ENCODE data around the gene ADRM1. TPM values are rescaled to one million over a fixed set of nuclear protein-coding genes. Genes with fewer than 3 reads are reported as not detected.

Gene ADRM1
- total RNA-seq, 1 experiment from 2014 or later = 53.5 TPM

GRCh38 chr20:62288535-62289105 is 14.2 kb upstream of the ADRM1 start:
- Histone ChIP-seq H3K36me3 (ENCODE audit: insufficient read depth, low read length) (no peaks in the 10 kb centered on the region), H3K4me1 (ENCODE audit: low read length) (no peaks in the 10 kb centered on the region), H2AFZ (ENCODE audit: low read length) (no peak overlapping the region)

GRCh38 chr20:62289131-62289530 is 13.7 kb upstream of the ADRM1 start:
- Histone ChIP-seq H3K9ac (ENCODE audit: low read length) (no peak overlapping the region), H3K27me3 (ENCODE audit: low read length) (no peaks in the 10 kb centered on the region), H3K27ac (ENCODE audit: low read length) (no peak overlapping the region), H3K79me2 (ENCODE audit: low read length) (no peaks in the 10 kb centered on the region), H3K4me2 (ENCODE audit: low read depth, low read length, poor library complexity, severe bottlenecking) (no peak overlapping the region), H2AFZ (ENCODE audit: low read length) (no peak overlapping the region), H3K4me1 (ENCODE audit: low read length) (no peaks in the 10 kb centered on the region), H3K9me3 (ENCODE audit: low read length) (no peaks in the 10 kb centered on the region), H3K36me3 (ENCODE audit: insufficient read depth, low read length) (no peaks in the 10 kb centered on the region), H4K20me1 (ENCODE audit: insufficient read depth, low read depth, low read length) (no peaks in the 10 kb centered on the region), H3K4me3 (ENCODE audit: low read length) (no peak overlapping the region), H3K9me2 (replicated peaks; ENCODE audit: insufficient read depth, low read length) (no peaks in the 10 kb centered on the region)
- no peak for DNase-seq

More at GRCh38 chr20:62288535-62289105, 14.2 kb upstream of the ADRM1 start:
- no peak overlapping the region for H3K4me3 ChIP-seq (ENCODE audit: low read length)
- no peak overlapping the region for H3K27ac ChIP-seq (ENCODE audit: low read length)
- no peak overlapping the region for H3K9ac ChIP-seq (ENCODE audit: low read length)
- H3K9me2 ChIP-seq (replicated peaks; ENCODE audit: insufficient read depth, low read length) = no peaks in the 10 kb centered on the region
- no peak for DNase-seq
- H4K20me1 ChIP-seq (ENCODE audit: insufficient read depth, low read depth, low read length) = no peaks in the 10 kb centered on the region
- no peaks in the 10 kb centered on the region for H3K79me2 ChIP-seq (ENCODE audit: low read length)
- H3K27me3 ChIP-seq (ENCODE audit: low read length) = no peaks in the 10 kb centered on the region
- H3K4me2 ChIP-seq (ENCODE audit: low read depth, low read length, poor library complexity, severe bottlenecking) = no peak overlapping the region
- H3K9me3 ChIP-seq (ENCODE audit: low read length) = no peaks in the 10 kb centered on the region

GRCh38 chr20:62289898-62290297 is 12.9 kb upstream of the ADRM1 start:
- no peaks in the 10 kb centered on the region for H3K27me3 ChIP-seq (ENCODE audit: low read length)
- H3K27ac ChIP-seq (ENCODE audit: low read length) = no peak overlapping the region
- H3K36me3 ChIP-seq (ENCODE audit: insufficient read depth, low read length) = no peaks in the 10 kb centered on the region
- H3K4me2 ChIP-seq (ENCODE audit: low read depth, low read length, poor library complexity, severe bottlenecking) = no peak overlapping the region
- H3K9ac ChIP-seq (ENCODE audit: low read length) = no peak overlapping the region
- H4K20me1 ChIP-seq (ENCODE audit: insufficient read depth, low read depth, low read length) = no peaks in the 10 kb centered on the region
- no peak for DNase-seq
- no peak overlapping the region for H2AFZ ChIP-seq (ENCODE audit: low read length)
- no peaks in the 10 kb centered on the region for H3K9me3 ChIP-seq (ENCODE audit: low read length)
- H3K9me2 ChIP-seq (replicated peaks; ENCODE audit: insufficient read depth, low read length) = no peaks in the 10 kb centered on the region
- no peaks in the 10 kb centered on the region for H3K4me1 ChIP-seq (ENCODE audit: low read length)
- H3K79me2 ChIP-seq (ENCODE audit: low read length) = no peaks in the 10 kb centered on the region
- H3K4me3 ChIP-seq (ENCODE audit: low read length) = no peak overlapping the region

GRCh38 chr20:62291251-62292066 is 11.3 kb upstream of the ADRM1 start:
- no peaks in the 10 kb centered on the region for H4K20me1 ChIP-seq (ENCODE audit: insufficient read depth, low read depth, low read length)
- peaks cover 10% of the 10 kb centered on the region for H3K4me1 ChIP-seq (ENCODE audit: low read length)
- no peak overlapping the region for H2AFZ ChIP-seq (ENCODE audit: low read length)
- H3K9ac ChIP-seq (ENCODE audit: low read length) = no peak overlapping the region
- no peaks in the 10 kb centered on the region for H3K79me2 ChIP-seq (ENCODE audit: low read length)
- no peaks in the 10 kb centered on the region for H3K9me3 ChIP-seq (ENCODE audit: low read length)
- no peaks in the 10 kb centered on the region for H3K27me3 ChIP-seq (ENCODE audit: low read length)
- H3K9me2 ChIP-seq (replicated peaks; ENCODE audit: insufficient read depth, low read length) = no peaks in the 10 kb centered on the region
- no peak for DNase-seq
- H3K27ac ChIP-seq (ENCODE audit: low read length) = no peak overlapping the region
- no peak overlapping the region for H3K4me2 ChIP-seq (ENCODE audit: low read depth, low read length, poor library complexity, severe bottlenecking)
- no peak overlapping the region for H3K4me3 ChIP-seq (ENCODE audit: low read length)
- no peaks in the 10 kb centered on the region for H3K36me3 ChIP-seq (ENCODE audit: insufficient read depth, low read length)

- Histone ChIP-seq H4K20me1 (ENCODE audit: insufficient read depth, low read depth, low read length) (no peaks in the 10 kb centered on the region), H3K9me2 (replicated peaks; ENCODE audit: insufficient read depth, low read length) (no peaks in the 10 kb centered on the region), H2AFZ (ENCODE audit: low read length) (no peak overlapping the region), H3K4me1 (ENCODE audit: low read length) (peaks cover 13% of the 10 kb centered on the region), H3K79me2 (ENCODE audit: low read length) (no peaks in the 10 kb centered on the region), H3K36me3 (ENCODE audit: insufficient read depth, low read length) (no peaks in the 10 kb centered on the region), H3K27ac (ENCODE audit: low read length) (no peak overlapping the region), H3K27me3 (ENCODE audit: low read length) (no peaks in the 10 kb centered on the region), H3K9me3 (ENCODE audit: low read length) (no peaks in the 10 kb centered on the region), H3K4me3 (ENCODE audit: low read length) (no peak overlapping the region), H3K9ac (ENCODE audit: low read length) (no peak overlapping the region), H3K4me2 (ENCODE audit: low read depth, low read length, poor library complexity, severe bottlenecking) (no peak overlapping the region)
- no peak for DNase-seq
Measured at GRCh38 chr20:62292108-62292507, 10.7 kb upstream of the ADRM1 start.

GRCh38 chr20:62293111-62293784 is 9.5 kb upstream of the ADRM1 start:
- no peak for DNase-seq
- Histone ChIP-seq H3K79me2 (ENCODE audit: low read length) (no peaks in the 10 kb centered on the region), H2AFZ (ENCODE audit: low read length) (no peak overlapping the region), H3K9me3 (ENCODE audit: low read length) (no peaks in the 10 kb centered on the region), H4K20me1 (ENCODE audit: insufficient read depth, low read depth, low read length) (no peaks in the 10 kb centered on the region), H3K4me3 (ENCODE audit: low read length) (no peak overlapping the region), H3K4me1 (ENCODE audit: low read length) (peaks cover 13% of the 10 kb centered on the region), H3K9ac (ENCODE audit: low read length) (no peak overlapping the region), H3K4me2 (ENCODE audit: low read depth, low read length, poor library complexity, severe bottlenecking) (no peak overlapping the region), H3K36me3 (ENCODE audit: insufficient read depth, low read length) (no peaks in the 10 kb centered on the region), H3K27me3 (ENCODE audit: low read length) (no peaks in the 10 kb centered on the region), H3K9me2 (replicated peaks; ENCODE audit: insufficient read depth, low read length) (no peaks in the 10 kb centered on the region), H3K27ac (ENCODE audit: low read length) (no peak overlapping the region)

GRCh38 chr20:62293946-62294345 is 8.9 kb upstream of the ADRM1 start:
- DNase-seq = no peak
- H3K4me2 ChIP-seq (ENCODE audit: low read depth, low read length, poor library complexity, severe bottlenecking) = no peak overlapping the region
- no peaks in the 10 kb centered on the region for H3K27me3 ChIP-seq (ENCODE audit: low read length)
- H3K36me3 ChIP-seq (ENCODE audit: insufficient read depth, low read length) = no peaks in the 10 kb centered on the region
- H2AFZ ChIP-seq (ENCODE audit: low read length) = no peak overlapping the region
- no peaks in the 10 kb centered on the region for H3K79me2 ChIP-seq (ENCODE audit: low read length)
- H3K27ac ChIP-seq (ENCODE audit: low read length) = no peak overlapping the region
- H3K9me2 ChIP-seq (replicated peaks; ENCODE audit: insufficient read depth, low read length) = no peaks in the 10 kb centered on the region
- no peak overlapping the region for H3K9ac ChIP-seq (ENCODE audit: low read length)
- no peaks in the 10 kb centered on the region for H3K9me3 ChIP-seq (ENCODE audit: low read length)
- no peak overlapping the region for H3K4me3 ChIP-seq (ENCODE audit: low read length)
- peaks cover 13% of the 10 kb centered on the region for H3K4me1 ChIP-seq (ENCODE audit: low read length)
- no peaks in the 10 kb centered on the region for H4K20me1 ChIP-seq (ENCODE audit: insufficient read depth, low read depth, low read length)

GRCh38 chr20:62294516-62294915 is 8.3 kb upstream of the ADRM1 start:
- Histone ChIP-seq H2AFZ (ENCODE audit: low read length) (no peak overlapping the region), H3K4me3 (ENCODE audit: low read length) (no peak overlapping the region), H3K4me2 (ENCODE audit: low read depth, low read length, poor library complexity, severe bottlenecking) (no peak overlapping the region), H3K27ac (ENCODE audit: low read length) (no peak overlapping the region), H4K20me1 (ENCODE audit: insufficient read depth, low read depth, low read length) (no peaks in the 10 kb centered on the region), H3K79me2 (ENCODE audit: low read length) (no peaks in the 10 kb centered on the region), H3K4me1 (ENCODE audit: low read length) (peaks cover 13% of the 10 kb centered on the region), H3K27me3 (ENCODE audit: low read length) (no peaks in the 10 kb centered on the region), H3K36me3 (ENCODE audit: insufficient read depth, low read length) (no peaks in the 10 kb centered on the region), H3K9ac (ENCODE audit: low read length) (no peak overlapping the region), H3K9me3 (ENCODE audit: low read length) (no peaks in the 10 kb centered on the region), H3K9me2 (replicated peaks; ENCODE audit: insufficient read depth, low read length) (no peaks in the 10 kb centered on the region)
- no peak for DNase-seq
